Astrocyte of the cerebellum (primary cell): ENCODE results near the gene SORCS2.

Experiments used
- DNase-seq: peaks from one replicate; pipeline ENCODE4 v3.0.0-alpha.2; 2011; ENCODE audit warnings: low read depth
- H3K4me3 ChIP-seq: 2 replicates; pipeline ENCODE4 v1.5.1; 2011; ENCODE audit warnings: mild to moderate bottlenecking, low read depth, low read length, moderate library complexity
- CTCF ChIP-seq: IDR thresholded peaks from 2 replicates; pipeline ENCODE4 v1.5.1; 2012; ENCODE audit warnings: low read length, low read depth, moderate library complexity, mild to moderate bottlenecking; ENCODE audit errors: missing control alignments
- in situ Hi-C: cut with HindIII; loops from 2 replicates; pipeline ENCODE4 v1.10.0; 2017; ENCODE audit warnings: low sequenced_read_pairs

SORCS2 gene

DNA sequence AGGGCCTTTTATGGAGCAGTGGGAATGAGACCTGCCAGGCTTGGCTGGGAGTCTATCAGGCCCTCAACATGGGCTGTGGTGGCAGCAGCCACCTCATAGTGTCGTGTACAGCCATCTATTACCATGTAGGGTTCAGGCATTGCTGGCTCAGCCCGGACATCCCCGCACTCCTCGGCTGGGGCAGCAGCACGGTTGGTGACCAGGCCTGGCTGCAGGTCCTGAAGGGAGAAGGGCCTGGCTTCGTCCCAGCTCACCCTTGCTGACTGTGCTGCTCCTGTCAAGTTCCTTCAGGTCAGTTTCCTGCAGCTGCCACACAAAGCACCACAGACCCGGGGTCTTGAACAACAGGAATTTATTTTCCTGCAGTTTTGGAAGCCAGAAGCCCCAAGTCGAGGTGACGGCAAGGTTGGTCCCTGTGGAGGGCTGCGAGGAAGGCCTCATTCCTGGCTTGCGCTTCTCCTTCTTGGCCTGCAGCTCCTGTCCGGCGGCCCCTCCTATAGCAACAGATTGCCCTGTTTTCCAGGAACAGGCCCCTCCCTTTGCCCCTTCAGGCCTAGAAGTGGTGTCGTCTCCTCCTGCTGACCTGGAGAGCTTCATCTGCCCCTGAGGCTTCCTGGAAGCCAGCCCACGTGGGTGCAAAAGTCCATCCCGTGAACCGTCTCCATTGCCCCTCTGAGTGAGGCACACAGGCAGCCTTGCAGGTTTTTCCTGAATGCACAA lies 25.2 kb upstream of the SORCS2 start:
- in situ Hi-C loops, result no loop called here
- DNase-seq, result no peak
- no peak overlapping the region for H3K4me3 ChIP-seq
- TF ChIP-seq CTCF, result no peak

- in situ Hi-C loops, result no loop called here
- peak; percentile 9 for TF ChIP-seq CTCF
These were observed 24.6 kb upstream of the SORCS2 start for GRCh38 chr4:7167706-7168105.

GRCh38 chr4:7168106-7168505 lies 24.2 kb upstream of the SORCS2 start:
- in situ Hi-C loops, result no loop called here

More at GRCh38 chr4:7167706-7168105, 24.6 kb upstream of the SORCS2 start:
- no peak overlapping the region for H3K4me3 ChIP-seq
- DNase-seq, result no peak

GRCh38 chr4:7169134-7169533 lies 23.2 kb upstream of the SORCS2 start:
- DNase-seq, result no peak
- in situ Hi-C loops, result no loop called here
- no peak for TF ChIP-seq CTCF

More at GRCh38 chr4:7168106-7168505, 24.2 kb upstream of the SORCS2 start:
- TF ChIP-seq CTCF, result no peak
- no peak for DNase-seq
- H3K4me3 ChIP-seq, result no peak overlapping the region

GRCh38 chr4:7170012-7170411 lies 22.3 kb upstream of the SORCS2 start:
- in situ Hi-C loops, result no loop called here
- no peak overlapping the region for H3K4me3 ChIP-seq
- no peak for TF ChIP-seq CTCF
- no peak for DNase-seq

More at GRCh38 chr4:7169134-7169533, 23.2 kb upstream of the SORCS2 start:
- no peak overlapping the region for H3K4me3 ChIP-seq

- in situ Hi-C loops, result no loop called here
- TF ChIP-seq CTCF, result no peak
- no peak overlapping the region for H3K4me3 ChIP-seq
- DNase-seq, result no peak
These were observed 21.0 kb upstream of the SORCS2 start for GRCh38 chr4:7171191-7171900.
